Gastroesophageal sphincter (tissue), 3 donors: Measurements from ENCODE around the gene BRI3BP.
"Not testable (repeated sequence)": the region's sequence is repeated elsewhere in the genome, so short reads cannot be mapped to it uniquely, and the experiment has no call there.

Experiments
- EP300 ChIP-seq: sonication (generic); formaldehyde crosslinking; IDR thresholded peaks from one replicate; pipeline ENCODE4 v1.6.1; 2017; ENCODE audit warnings: antibody characterized with exemption, mild to moderate bottlenecking
- POLR2A ChIP-seq, 2 donors: fragments of 450-650 bp; IDR thresholded peaks; one replicate each; pipeline ENCODE4 v1.6.1; 2017; ENCODE audit warnings: antibody characterized with exemption in 2 of 2, mild to moderate bottlenecking in 2 of 2, moderate library complexity in 1 of 2
- TF ChIP-seq, protein P1 (sequence below), 4 experiments: fragments of 200-600 bp in 2 of 4; fragments of 450-650 bp in 2 of 4; sonication (generic) in 1 of 4; IDR thresholded peaks; one replicate each; pipeline ENCODE4 v1.5.1; 2017 to 2019; ENCODE audit warnings: antibody characterized with exemption in 4 of 4, mild to moderate bottlenecking in 2 of 4, moderate library complexity in 2 of 4

GRCh38 chr12:125031471-125031870 lies 38.0 kb downstream of the BRI3BP start:
- not testable (repeated sequence) for TF ChIP-seq POLR2A (IDR thresholded peaks at IDR 0.05); EP300
- TF ChIP-seq, protein P1, sequence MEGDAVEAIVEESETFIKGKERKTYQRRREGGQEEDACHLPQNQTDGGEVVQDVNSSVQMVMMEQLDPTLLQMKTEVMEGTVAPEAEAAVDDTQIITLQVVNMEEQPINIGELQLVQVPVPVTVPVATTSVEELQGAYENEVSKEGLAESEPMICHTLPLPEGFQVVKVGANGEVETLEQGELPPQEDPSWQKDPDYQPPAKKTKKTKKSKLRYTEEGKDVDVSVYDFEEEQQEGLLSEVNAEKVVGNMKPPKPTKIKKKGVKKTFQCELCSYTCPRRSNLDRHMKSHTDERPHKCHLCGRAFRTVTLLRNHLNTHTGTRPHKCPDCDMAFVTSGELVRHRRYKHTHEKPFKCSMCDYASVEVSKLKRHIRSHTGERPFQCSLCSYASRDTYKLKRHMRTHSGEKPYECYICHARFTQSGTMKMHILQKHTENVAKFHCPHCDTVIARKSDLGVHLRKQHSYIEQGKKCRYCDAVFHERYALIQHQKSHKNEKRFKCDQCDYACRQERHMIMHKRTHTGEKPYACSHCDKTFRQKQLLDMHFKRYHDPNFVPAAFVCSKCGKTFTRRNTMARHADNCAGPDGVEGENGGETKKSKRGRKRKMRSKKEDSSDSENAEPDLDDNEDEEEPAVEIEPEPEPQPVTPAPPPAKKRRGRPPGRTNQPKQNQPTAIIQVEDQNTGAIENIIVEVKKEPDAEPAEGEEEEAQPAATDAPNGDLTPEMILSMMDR (IDR thresholded peaks at IDR 0.05) = not testable (repeated sequence)
